ENCODE data around the gene LGR4.

Gene LGR4

GRCh38 chr11:27401833-27402316, 70.7 kb downstream of the LGR4 start:
- no peak for DNase-seq (ENCODE audit: low spot score)

GRCh38 chr11:27401280-27401832, 71.2 kb downstream of the LGR4 start:
- DNase-seq (ENCODE audit: low spot score), result no peak

- no peak for DNase-seq (ENCODE audit: low spot score)
Observed at GRCh38 chr11:27398400-27398770, 74.2 kb downstream of the LGR4 start.

DNA sequence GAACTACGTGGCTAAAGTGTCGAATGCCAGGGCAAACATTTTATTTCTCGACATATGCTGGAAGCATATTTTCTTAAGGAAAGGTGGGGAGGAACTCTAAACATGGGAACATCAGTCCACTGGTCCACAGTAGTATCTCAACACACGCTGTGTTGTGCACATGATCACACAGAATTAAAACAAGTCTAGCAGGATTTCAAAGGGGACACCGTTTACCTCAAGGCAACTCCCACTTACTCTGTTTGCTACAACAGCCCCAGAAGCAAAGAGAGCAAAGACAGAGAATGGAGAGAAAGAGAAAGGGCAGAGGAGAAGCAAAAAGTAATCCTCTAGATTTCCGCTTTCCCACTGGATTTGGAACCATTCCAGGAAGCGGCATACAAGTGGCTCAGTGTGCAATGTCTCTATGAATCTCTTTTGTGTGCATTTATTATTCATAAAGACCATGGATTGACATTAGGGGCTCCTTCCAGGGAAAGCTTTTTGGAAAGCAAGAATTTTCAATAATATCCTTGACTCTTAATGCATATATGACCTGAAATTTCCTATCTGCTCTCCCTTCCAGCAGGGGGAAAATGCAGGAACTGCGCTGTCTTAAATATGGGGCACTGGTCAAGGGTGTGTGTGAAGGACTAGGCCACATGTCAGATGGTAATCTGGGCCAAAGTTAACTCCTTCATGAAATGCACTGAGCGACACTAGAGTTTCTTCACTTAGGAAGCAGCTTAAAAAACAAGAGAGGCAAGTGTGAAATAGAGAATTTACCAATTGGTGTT, 74.8 kb downstream of the LGR4 start:
- no peak for DNase-seq (ENCODE audit: low spot score)

DNA sequence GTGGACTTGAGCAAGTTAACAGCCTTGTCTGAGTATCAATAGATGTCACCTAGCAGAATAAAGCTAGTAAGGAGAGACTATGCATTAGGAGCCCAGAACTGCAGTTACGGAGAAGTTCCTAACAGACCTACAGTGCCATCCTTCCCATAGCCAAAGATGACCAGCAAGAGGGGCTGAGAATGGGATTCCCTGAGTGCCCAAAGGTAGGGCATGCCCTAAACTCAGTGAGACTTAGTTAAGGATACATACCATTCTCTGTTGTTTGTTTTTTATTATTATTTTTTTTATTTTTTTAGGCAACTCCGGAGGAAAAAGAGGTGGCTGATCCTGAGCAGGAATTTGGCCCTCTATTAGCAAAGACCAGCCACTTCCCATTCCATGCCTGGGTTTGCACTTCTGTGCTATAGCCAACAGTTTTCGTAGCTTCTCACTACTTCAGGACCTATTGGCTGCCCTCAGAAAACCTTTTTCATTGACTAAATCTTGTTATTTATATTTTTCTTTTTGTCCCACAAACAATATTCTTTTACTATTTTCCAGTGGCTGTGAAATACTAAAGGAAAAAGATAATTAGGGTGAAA, 76.2 kb downstream of the LGR4 start:
- no peak for DNase-seq (ENCODE audit: low spot score)

GRCh38 chr11:27395556-27396258, 76.9 kb downstream of the LGR4 start:
- DNase-seq (ENCODE audit: low spot score), result no peak

DNA sequence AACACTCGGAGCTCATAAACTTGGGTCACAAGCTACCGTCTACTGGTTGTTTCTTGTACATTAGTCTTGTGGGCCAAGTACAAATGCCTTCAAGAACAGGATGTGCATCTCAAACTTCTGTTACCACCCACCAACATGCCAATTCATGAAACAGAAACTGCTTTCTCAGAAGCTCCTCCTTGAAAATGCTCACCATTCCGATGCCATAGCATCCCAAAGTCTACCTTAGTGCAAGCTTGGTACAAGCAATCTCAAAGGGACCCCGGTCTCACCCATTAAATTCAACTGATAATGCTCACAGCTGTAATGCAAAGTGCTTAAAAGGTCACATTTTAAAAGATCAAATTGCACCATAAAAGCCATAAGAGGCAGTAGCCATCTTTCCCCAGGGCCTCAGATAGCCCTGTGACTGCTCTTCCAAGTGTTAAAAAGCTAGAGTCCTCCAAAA, 77.8 kb downstream of the LGR4 start:
- DNase-seq (ENCODE audit: low spot score), result no peak

- no peak for DNase-seq (ENCODE audit: low spot score)
Observed at GRCh38 chr11:27392278-27393114, 80.1 kb downstream of the LGR4 start.

DNA sequence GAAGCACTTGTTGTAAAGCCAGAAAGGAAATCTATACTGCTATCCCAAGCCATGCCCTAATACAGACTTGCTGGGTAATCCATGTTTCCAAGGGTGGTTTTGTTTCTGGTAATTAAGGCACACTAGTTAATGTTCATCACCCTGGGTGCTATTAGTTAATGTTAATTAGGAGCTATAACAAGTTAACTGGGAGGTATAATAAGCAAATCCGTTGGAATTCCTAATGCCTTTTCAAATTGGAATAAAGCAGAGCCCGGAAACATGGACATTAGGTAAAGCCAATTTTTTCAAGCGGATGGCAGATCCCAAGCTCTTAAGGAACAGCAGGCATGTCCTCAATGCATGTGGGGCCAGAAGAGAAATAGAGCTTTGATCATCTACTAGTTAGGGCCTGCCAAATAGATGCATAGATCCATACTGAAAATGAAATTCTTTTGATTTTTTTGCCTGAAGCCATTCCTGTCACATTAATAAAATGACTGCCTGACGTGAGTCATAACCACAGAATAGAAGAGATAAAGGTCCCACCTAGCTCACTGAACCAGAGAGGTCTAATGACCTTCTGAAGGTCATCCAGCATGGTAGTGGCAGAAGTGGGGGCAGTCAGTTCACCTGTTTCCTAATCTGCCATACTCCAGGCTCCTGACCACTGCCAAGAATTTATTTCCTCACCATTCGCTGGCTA, 81.1 kb downstream of the LGR4 start:
- DNase-seq (ENCODE audit: low spot score), result no peak

- DNase-seq (ENCODE audit: low spot score), result no peak
Observed at GRCh38 chr11:27390318-27391295, 82.0 kb downstream of the LGR4 start.

GRCh38 chr11:27388869-27389268, 83.7 kb downstream of the LGR4 start:
- no peak for DNase-seq (ENCODE audit: low spot score)

GRCh38 chr11:27388001-27388400, 84.6 kb downstream of the LGR4 start:
- DNase-seq (ENCODE audit: low spot score), result no peak

GRCh38 chr11:27387362-27387761, 85.2 kb downstream of the LGR4 start:
- DNase-seq (ENCODE audit: low spot score), result no peak

DNA sequence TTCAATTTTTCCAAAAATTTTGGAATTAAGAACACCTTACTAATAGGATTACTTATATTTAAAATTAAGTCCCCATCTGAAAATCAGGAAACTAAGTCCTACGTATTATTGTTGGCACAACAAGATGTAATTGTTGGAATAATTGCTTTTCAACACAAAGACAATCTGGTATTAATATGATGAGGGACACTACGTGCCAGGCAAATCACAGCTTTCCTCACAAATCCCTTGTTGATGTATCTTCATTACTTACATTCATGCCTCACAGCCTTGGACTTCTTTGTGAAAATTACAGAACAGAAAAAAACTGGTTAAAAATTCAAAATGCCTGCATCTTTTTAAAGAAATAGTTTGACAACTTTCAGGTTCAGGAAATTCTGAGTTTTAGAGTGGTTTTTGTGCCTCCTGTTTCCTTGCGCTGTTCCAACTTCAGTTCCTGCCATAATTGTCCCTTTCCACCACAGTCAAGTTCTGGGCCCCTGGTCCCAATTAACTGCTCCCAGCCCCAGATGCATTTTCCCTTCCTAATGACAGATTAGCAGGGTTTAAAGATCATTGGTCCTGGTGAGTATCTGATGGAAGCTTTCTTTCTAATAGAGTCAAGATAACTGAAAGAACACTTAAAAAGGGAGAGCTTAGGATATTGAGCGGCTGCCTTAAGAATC, 86.3 kb downstream of the LGR4 start:
- DNase-seq (ENCODE audit: low spot score), result no peak

GRCh38 chr11:27385245-27385644, 87.3 kb downstream of the LGR4 start:
- no peak for DNase-seq (ENCODE audit: low spot score)

DNA sequence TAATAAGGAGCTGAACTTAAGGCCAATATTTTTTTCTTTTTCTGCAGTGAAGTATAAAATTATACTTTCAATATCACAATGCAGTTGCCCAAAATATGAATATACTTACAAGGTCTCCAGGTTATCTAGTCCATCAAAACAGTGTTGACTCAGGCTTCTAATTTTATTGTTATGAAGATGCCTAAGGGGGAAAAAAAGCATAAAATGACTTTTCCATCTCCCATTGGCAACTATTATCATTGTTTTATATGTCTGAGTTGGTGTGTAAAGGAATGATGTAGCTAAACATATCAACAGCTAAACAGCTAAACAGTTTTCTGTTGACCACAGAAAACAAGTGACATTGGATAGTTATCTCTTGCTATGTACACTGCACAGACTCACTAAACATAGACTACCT, 88.4 kb downstream of the LGR4 start:
- DNase-seq (ENCODE audit: low spot score), result no peak

DNA sequence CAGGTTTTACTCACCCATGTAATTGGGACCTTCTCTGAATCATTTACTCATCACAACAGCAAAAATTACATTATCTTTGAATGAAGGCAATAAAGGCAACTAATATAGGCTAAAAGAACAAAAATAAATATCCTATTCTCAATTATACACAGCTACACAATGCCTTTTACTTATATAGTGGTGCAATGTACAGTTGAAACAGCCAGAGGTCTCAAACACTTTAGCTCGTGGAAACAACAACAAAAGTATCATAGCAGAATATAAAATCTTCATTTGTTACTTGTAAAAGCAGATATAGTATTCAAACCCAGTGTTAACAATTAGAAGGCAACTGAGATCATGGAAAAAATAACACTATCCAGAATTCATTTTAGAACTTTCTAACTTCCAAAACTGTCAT, 88.9 kb downstream of the LGR4 start:
- DNase-seq (ENCODE audit: low spot score), result no peak

GRCh38 chr11:27381238-27381666, 91.3 kb downstream of the LGR4 start:
- no peak for DNase-seq (ENCODE audit: low spot score)

DNA sequence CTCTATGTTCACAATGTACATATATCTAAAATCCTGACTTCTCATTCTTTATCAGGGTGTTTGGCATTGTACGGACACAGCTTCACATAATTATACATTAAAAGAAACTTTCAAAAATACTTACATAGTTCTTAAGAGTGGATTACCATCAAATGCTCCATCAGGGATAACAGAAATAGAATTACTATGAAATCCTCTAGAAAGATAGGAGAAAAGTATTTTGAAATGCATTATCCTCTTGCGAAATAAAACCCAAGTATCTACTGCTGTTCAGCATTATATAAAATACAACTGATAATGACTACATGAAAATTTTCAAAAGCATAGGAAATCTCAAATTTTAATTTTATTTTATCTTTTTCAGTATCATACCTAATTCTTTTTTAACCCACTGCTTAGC, 91.8 kb downstream of the LGR4 start:
- DNase-seq (ENCODE audit: low spot score), result no peak
